GM19463 (cell line): ENCODE measurements around the gene RPAP2.

ENCODE experiments used
- ATAC-seq: cut with Tn5 transposase; IDR thresholded peaks from one replicate; pipeline ENCODE4 v1.9.1; 2021; ENCODE audit warnings: mild to moderate bottlenecking, moderate library complexity; ENCODE audit not compliant: unreplicated experiment

RPAP2 gene

DNA sequence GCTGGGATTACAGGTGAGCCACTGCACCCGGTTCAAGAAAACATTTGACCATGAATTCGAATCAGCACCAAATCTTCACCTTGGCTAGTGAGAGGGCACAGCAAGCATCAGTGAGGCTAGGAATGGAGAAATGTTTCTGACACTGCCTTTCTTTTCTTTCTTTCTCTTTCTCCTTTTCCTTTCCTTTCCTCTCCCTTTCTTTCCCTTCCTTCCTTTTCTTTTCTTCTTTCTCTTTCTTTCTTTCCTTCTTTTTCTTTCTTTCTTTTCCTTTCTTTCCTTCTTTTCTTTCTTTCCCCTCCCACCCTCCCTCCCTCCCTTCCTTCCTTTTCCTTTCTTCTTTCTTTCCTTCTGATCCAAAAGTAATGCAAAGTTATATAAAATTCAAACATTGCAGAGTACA, 147.0 kb downstream of the RPAP2 start:
- ATAC-seq: no peak

DNA sequence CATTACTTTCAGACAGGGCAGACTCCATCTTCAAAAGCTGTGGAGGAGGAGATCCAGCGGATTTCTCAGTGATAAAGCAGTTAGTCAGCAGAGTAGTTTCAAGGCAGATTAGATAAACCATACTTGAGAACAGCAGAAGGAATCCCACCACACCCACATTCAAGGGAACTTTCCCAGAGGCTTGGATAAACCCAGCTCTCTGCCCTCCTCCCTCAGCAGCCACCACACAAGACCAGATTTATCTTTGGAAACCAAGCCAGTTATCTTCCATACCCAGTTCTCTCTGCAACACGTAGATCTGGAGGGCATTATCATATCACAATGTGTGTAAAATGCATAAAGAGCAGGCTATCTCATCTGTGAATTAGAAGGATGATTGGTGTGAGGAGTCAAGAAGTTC, 147.7 kb downstream of the RPAP2 start:
- no peak for ATAC-seq

DNA sequence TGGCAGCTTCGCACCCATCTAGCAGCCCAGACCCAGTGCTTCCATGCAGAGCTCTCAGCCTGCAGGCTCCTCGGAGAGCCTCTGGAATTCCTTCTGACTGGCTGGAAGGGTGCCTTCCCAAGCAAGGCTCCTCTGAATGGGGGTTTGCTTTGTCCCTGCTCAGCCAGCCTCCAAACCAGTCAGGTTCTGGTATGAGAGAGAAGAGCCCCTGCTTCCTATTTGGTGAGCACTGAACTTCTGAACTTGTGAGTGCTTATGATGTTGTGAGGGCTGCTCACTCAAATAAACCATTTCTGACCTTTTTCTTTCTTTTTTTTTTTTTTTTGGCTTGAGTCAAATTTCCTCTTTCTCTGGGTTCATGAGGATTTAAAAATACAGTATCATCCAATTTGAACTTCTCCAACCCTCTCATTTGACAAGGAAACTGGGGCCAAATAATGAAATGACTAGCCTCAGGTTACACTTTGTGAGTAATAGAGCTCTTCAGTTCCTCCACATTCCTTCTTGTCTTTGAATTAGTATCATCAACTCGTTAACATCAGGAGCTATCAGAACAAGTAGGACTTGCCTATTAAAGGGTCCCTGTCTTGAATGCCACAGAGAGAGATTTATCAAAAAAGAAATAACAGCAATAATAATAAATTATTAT, 148.3 kb downstream of the RPAP2 start:
- no peak for ATAC-seq

DNA sequence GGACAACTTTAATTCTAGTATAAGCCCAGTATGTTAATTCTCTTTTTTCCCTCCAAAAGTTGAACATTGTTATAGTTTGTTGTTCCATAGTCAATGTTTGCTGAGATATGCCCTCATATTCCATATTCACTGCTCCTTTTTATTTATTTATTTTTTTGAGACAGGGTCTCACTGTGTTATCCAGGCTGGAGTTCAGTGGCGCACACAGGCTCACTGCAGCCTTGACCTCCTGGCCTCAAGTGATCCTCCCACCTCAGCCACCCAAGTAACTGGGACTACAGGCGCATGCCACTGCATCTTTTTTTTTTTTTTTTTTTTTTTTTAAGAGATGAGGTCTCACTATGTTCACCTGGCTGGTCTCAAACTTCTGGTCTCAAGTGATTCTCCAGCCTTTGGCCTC, 149.1 kb downstream of the RPAP2 start:
- ATAC-seq: no peak
